Aorta (tissue), 5 donors: Measurements from ENCODE around the gene MAP4K4. TPM values are rescaled to one million over a fixed set of nuclear protein-coding genes. Genes with fewer than 3 reads are reported as not detected.

ENCODE experiments used
- ATAC-seq: fragments of 200-7000 bp; cut with Tn5 transposase; one replicate; pipeline ENCODE4 v1.9.1; 2022; ENCODE audit warnings: moderate library complexity; ENCODE audit not compliant: low FRiP score
- DNase-seq, 2 donors: peaks; one replicate each; pipeline ENCODE4 v3.0.0-alpha.2; 2020
- H3K27ac ChIP-seq, 2 donors: one replicate each; pipeline ENCODE4 v1.5.1; 2013; ENCODE audit warnings: low read length in 2 of 2, mild to moderate bottlenecking in 2 of 2, moderate library complexity in 2 of 2, control low read depth in 1 of 2, inconsistent platforms in 1 of 2, low read depth in 1 of 2
- H3K27me3 ChIP-seq, 2 donors: one replicate each; pipeline ENCODE4 v1.6.1; 2013; ENCODE audit warnings: control low read depth in 1 of 2, low read length in 1 of 2, mild to moderate bottlenecking in 1 of 2, moderate library complexity in 1 of 2; ENCODE audit not compliant: insufficient read depth in 2 of 2, control insufficient read depth in 1 of 2
- H3K36me3 ChIP-seq, 2 donors: one replicate each; pipeline ENCODE4 v1.6.1; 2013; ENCODE audit warnings: control low read depth in 1 of 2, low read length in 1 of 2, mild to moderate bottlenecking in 1 of 2; ENCODE audit not compliant: insufficient read depth in 2 of 2, control insufficient read depth in 1 of 2
- H3K4me1 ChIP-seq, 2 donors: one replicate each; pipeline ENCODE4 v1.6.1; 2013; ENCODE audit warnings: low read length in 2 of 2, control low read depth in 1 of 2, mild to moderate bottlenecking in 1 of 2, moderate library complexity in 1 of 2; ENCODE audit not compliant: insufficient read depth in 2 of 2, control insufficient read depth in 1 of 2
- H3K4me3 ChIP-seq, 2 donors: one replicate each; pipeline ENCODE4 v1.5.1; 2013; ENCODE audit warnings: low read length in 2 of 2, control low read depth in 1 of 2, mild to moderate bottlenecking in 1 of 2
- H3K9me3 ChIP-seq: one replicate; pipeline ENCODE4 v1.6.1; 2013; ENCODE audit warnings: mild to moderate bottlenecking, low read length; ENCODE audit not compliant: control insufficient read depth
- WGBS, 2 donors: extraction: QIAGEN DNeasy Blood & Tissue Kit; methylation state at CpG; one replicate each; pipeline ENCODE4 v1.1.7; 2013; 5-methylcytosine and 5-hydroxymethylcytosine counted together
- intact Hi-C, 2 donors: fragments of 100-400 bp; cut with DNase I; formaldehyde crosslinking; loops; one replicate each; pipeline versions ENCODE4 v1.14.2 to v1.15.0; 2022
- polyA plus RNA-seq, 2 donors: library from polyadenylated mRNA; stranded (reverse); fragments of 200-250 nt; gene quantifications; one replicate each; pipeline ENCODE4 v1.2.3, GENCODE V29; 2013
- total RNA-seq, 2 donors: library from RNA; stranded (reverse); fragmentation: NEBNext Ultra II Directional; extraction: Animal tissue kit (Norgen Biotek cat#: 25700); gene quantifications; one replicate each; pipeline ENCODE4 v1.2.1, GENCODE V29; 2021
- donor health status: healthy with polysubstance abuse.
- donor health status: Bipolar disorder and iron deficiency.
- donor health status: DM: no; HTN: no; CAD: no.
- donor health status: DM: no; HTN: no; CAD: no.
- donor health status: DM: yes; HTN: yes; CAD: no.

The MAP4K4 gene
- total and polyA plus RNA-seq, 4 donors, result 22.9 to 112 (median 58.5) TPM

- Histone ChIP-seq H3K27ac (no peak overlapping the region), H3K9me3 (no peaks in the 10 kb centered on the region), H3K36me3 (no peaks in the 10 kb centered on the region), H3K4me1 (peaks cover 4 to 7% of the 10 kb centered on the region in 2 donors), H3K27me3 (no peaks in the 10 kb centered on the region), H3K4me3 (no peak overlapping the region)
- intact Hi-C loops, result no loop called here
- DNase-seq (no peak), ATAC-seq (no peak)
- WGBS, 2 donors, result 55 to 56% methylated on average over 4 of the region's 4 CpGs
These were observed 26.0 kb downstream of the MAP4K4 start for GRCh38 chr2:101723371-101724124.

- H3K36me3 ChIP-seq, result no peaks in the 10 kb centered on the region
- DNase-seq, result no peak
- H3K4me1 ChIP-seq, result peaks cover 4 to 7% of the 10 kb centered on the region in 2 donors
- intact Hi-C loops, result no loop called here
- no peaks in the 10 kb centered on the region for H3K27me3 ChIP-seq
- no peak for ATAC-seq
- no peak overlapping the region for H3K27ac ChIP-seq
- H3K4me3 ChIP-seq, result no peak overlapping the region
- H3K9me3 ChIP-seq, result no peaks in the 10 kb centered on the region
- WGBS, 2 donors, result 26 to 35% methylated on average over 3 of the region's 3 CpGs
These were observed 26.6 kb downstream of the MAP4K4 start for GRCh38 chr2:101724125-101724474.

GRCh38 chr2:101725038-101725437, 27.5 kb downstream of the MAP4K4 start:
- ATAC-seq, result no peak
- Histone ChIP-seq H3K36me3 (no peaks in the 10 kb centered on the region), H3K27ac (no peak overlapping the region), H3K4me1 (peaks cover 4 to 7% of the 10 kb centered on the region in 2 donors), H3K4me3 (no peak overlapping the region), H3K27me3 (no peaks in the 10 kb centered on the region), H3K9me3 (no peaks in the 10 kb centered on the region)
- WGBS, 2 donors, result 80 to 92% methylated on average over 3 of the region's 3 CpGs
- no peak for DNase-seq
- intact Hi-C loops, result no loop called here

- ATAC-seq (no peak), DNase-seq (no peak)
- Histone ChIP-seq H3K4me3 (no peak overlapping the region), H3K27ac (no peak overlapping the region), H3K4me1 (peaks cover 4 to 7% of the 10 kb centered on the region in 2 donors), H3K9me3 (no peaks in the 10 kb centered on the region), H3K27me3 (no peaks in the 10 kb centered on the region), H3K36me3 (no peaks in the 10 kb centered on the region)
- 72 to 74% methylated on average over 5 of the region's 5 CpGs for WGBS, 2 donors
- intact Hi-C loops, result no loop called here
These were observed 28.1 kb downstream of the MAP4K4 start for GRCh38 chr2:101725515-101726192.

GRCh38 chr2:101728865-101729264, 31.4 kb downstream of the MAP4K4 start:
- Histone ChIP-seq H3K4me3 (no peak overlapping the region), H3K27me3 (no peaks in the 10 kb centered on the region), H3K9me3 (no peaks in the 10 kb centered on the region), H3K27ac (no peak overlapping the region), H3K36me3 (no peaks in the 10 kb centered on the region), H3K4me1 (peaks cover 3 to 4% of the 10 kb centered on the region in 2 donors)
- ATAC-seq (no peak), DNase-seq (no peak)
- intact Hi-C loops, result no loop called here
- WGBS, 2 donors, result 32 to 33% methylated on average over 1 of the region's 1 CpG

GRCh38 chr2:101729521-101730190, 32.1 kb downstream of the MAP4K4 start:
- no peak overlapping the region for H3K27ac ChIP-seq
- no peak overlapping the region for H3K4me3 ChIP-seq
- no peaks in the 10 kb centered on the region for H3K36me3 ChIP-seq
- H3K9me3 ChIP-seq, result no peaks in the 10 kb centered on the region
- 75 to 79% methylated on average over 10 of the region's 10 CpGs for WGBS, 2 donors
- H3K4me1 ChIP-seq, result peaks cover 0 to 2% of the 10 kb centered on the region in 2 donors
- H3K27me3 ChIP-seq, result no peaks in the 10 kb centered on the region
- intact Hi-C loops, result no loop called here
- DNase-seq (no peak), ATAC-seq (no peak)

- WGBS, 2 donors, result 81 to 82% methylated on average over 9 of the region's 9 CpGs
- no peak overlapping the region for H3K4me3 ChIP-seq
- H3K27me3 ChIP-seq, result no peaks in the 10 kb centered on the region
- no peaks in the 10 kb centered on the region for H3K36me3 ChIP-seq
- peaks cover 5 to 10% of the 10 kb centered on the region in 2 donors for H3K4me1 ChIP-seq
- intact Hi-C loops, result no loop called here
- no peaks in the 10 kb centered on the region for H3K9me3 ChIP-seq
- ATAC-seq (no peak), DNase-seq (no peak)
- no peak overlapping the region for H3K27ac ChIP-seq
These were observed 33.9 kb downstream of the MAP4K4 start for GRCh38 chr2:101731221-101732054.

GRCh38 chr2:101732199-101732598, 34.7 kb downstream of the MAP4K4 start:
- peaks cover 8 to 10% of the 10 kb centered on the region in 2 donors for H3K4me1 ChIP-seq
- DNase-seq, result no peak
- ATAC-seq, result no peak
- intact Hi-C loops, result no loop called here
- H3K27ac ChIP-seq, result no peak overlapping the region
- H3K36me3 ChIP-seq, result no peaks in the 10 kb centered on the region
- 82 to 86% methylated on average over 4 of the region's 4 CpGs for WGBS, 2 donors
- no peak overlapping the region for H3K4me3 ChIP-seq
- H3K27me3 ChIP-seq, result no peaks in the 10 kb centered on the region
- no peaks in the 10 kb centered on the region for H3K9me3 ChIP-seq
